HG03521 (cell line): ENCODE measurements around the gene OR2G6.
"Not testable (repeated sequence)": the region's sequence is repeated elsewhere in the genome, so short reads cannot be mapped to it uniquely, and the experiment has no call there.

ENCODE experiments used
- ATAC-seq: cut with Tn5 transposase; IDR thresholded peaks from one replicate; pipeline ENCODE4 v1.9.1; 2021; ENCODE audit warnings: mild to moderate bottlenecking, moderate library complexity; ENCODE audit not compliant: unreplicated experiment

Gene OR2G6

GRCh38 chr1:248573856-248574255, 66.0 kb downstream of the OR2G6 start:
- ATAC-seq: not testable (repeated sequence)

DNA sequence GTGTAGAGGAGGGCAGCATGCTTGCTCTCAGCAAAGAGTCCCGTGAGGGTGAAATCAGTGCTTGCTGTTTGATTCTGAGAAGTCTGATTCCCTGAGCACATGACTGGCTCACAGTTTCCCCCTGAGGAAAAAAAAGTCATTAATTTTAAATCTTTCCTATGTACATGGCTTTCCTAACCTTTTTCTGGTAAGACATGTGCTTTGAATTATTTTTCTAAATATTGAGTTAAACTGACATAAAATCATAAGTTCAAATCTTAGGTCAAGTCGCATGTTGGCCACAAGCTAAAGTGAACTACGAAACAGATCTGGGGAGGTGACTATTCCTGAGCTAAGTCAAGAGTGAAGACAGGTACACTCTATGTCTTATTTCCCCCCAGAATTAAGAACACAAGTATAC, 66.8 kb downstream of the OR2G6 start, which contains the start of gene OR2T34:
Gene OR2T34, minus strand, starts transcription at position 101 of the 400 bp plus-strand sequence. Its CDS starts 0 bp downstream, at position 101.
- not testable (repeated sequence) for ATAC-seq

GRCh38 chr1:248576260-248576980, 68.5 kb downstream of the OR2G6 start:
- ATAC-seq: no peak
